HepG2 (cell line): ENCODE measurements around the gene RAC2. TPM values are rescaled to one million over a fixed set of nuclear protein-coding genes. Genes with fewer than 3 reads are reported as not detected.

Experiments
- ASH2L ChIP-seq: fragments of 300-600, 200-600 bp; sonication (generic); IDR thresholded peaks from 2 replicates; pipeline ENCODE4 v1.7.0; 2017; ENCODE audit warnings: low read depth, mild to moderate bottlenecking, moderate library complexity, mixed read lengths, low read length; ENCODE audit not compliant: insufficient read length
- BORCS8-MEF2B ChIP-seq: sonication (generic); formaldehyde crosslinking; IDR thresholded peaks from 2 replicates; pipeline ENCODE4 v1.8.0; 2022; ENCODE audit warnings: mild to moderate bottlenecking, missing genetic modification reagents
- GATAD1 ChIP-seq: IDR thresholded peaks from 2 replicates; pipeline ENCODE4 v1.6.1; 2016; ENCODE audit warnings: missing genetic modification reagents, missing compliant biosample characterization
- GPBP1L1 ChIP-seq: sonication (generic); formaldehyde crosslinking; IDR thresholded peaks from 2 replicates; pipeline ENCODE4 v1.5.0; 2020; ENCODE audit warnings: mild to moderate bottlenecking, missing genetic modification reagents
- HIVEP1 ChIP-seq: sonication (generic); formaldehyde crosslinking; IDR thresholded peaks from 2 replicates; pipeline ENCODE4 v1.4.0; 2020; ENCODE audit warnings: mild to moderate bottlenecking, missing genetic modification reagents
- HNF4G ChIP-seq, 2 experiments: sonication (generic) in 1 of 2; formaldehyde crosslinking in 1 of 2; IDR thresholded peaks; 2 replicates each; pipeline versions ENCODE4 v1.4.0 to v1.6.1; 2011 to 2020; ENCODE audit warnings: borderline replicate concordance in 2 of 2, low read depth in 2 of 2, mild to moderate bottlenecking in 2 of 2, low read length in 1 of 2, missing genetic modification reagents in 1 of 2, moderate library complexity in 1 of 2
- HOXA3 ChIP-seq: sonication (generic); formaldehyde crosslinking; IDR thresholded peaks from 2 replicates; pipeline ENCODE4 v1.5.0; 2020; ENCODE audit warnings: missing genetic modification reagents
- NKX3-1 ChIP-seq: sonication (generic); formaldehyde crosslinking; IDR thresholded peaks from 2 replicates; pipeline ENCODE4 v1.5.0; 2020; ENCODE audit warnings: missing genetic modification reagents
- ONECUT2 ChIP-seq: sonication (generic); formaldehyde crosslinking; IDR thresholded peaks from 2 replicates; pipeline ENCODE4 v1.4.0; 2020; ENCODE audit warnings: missing genetic modification reagents
- SALL1 ChIP-seq: sonication (generic); formaldehyde crosslinking; IDR thresholded peaks from 2 replicates; pipeline ENCODE4 v1.8.0; 2022; ENCODE audit warnings: mild to moderate bottlenecking, missing genetic modification reagents
- ZBTB25 ChIP-seq: IDR thresholded peaks from 2 replicates; pipeline ENCODE4 v1.6.1; 2018; ENCODE audit warnings: missing genetic modification reagents
- ZBTB49 ChIP-seq: sonication (generic); formaldehyde crosslinking; IDR thresholded peaks from 2 replicates; pipeline ENCODE4 v1.4.0; 2020; ENCODE audit warnings: missing genetic modification reagents, borderline replicate concordance
- ZMYM4 ChIP-seq: sonication (generic); formaldehyde crosslinking; IDR thresholded peaks from 2 replicates; pipeline ENCODE4 v1.8.1; 2023; ENCODE audit warnings: mild to moderate bottlenecking, missing genetic modification reagents
- ZNF264 ChIP-seq: sonication (generic); formaldehyde crosslinking; IDR thresholded peaks from 2 replicates; pipeline ENCODE4 v1.4.0; 2020; ENCODE audit warnings: missing genetic modification reagents
- ZNF317 ChIP-seq: sonication (generic); formaldehyde crosslinking; IDR thresholded peaks from 2 replicates; pipeline ENCODE4 v1.5.0; 2020; ENCODE audit warnings: mild to moderate bottlenecking, missing genetic modification reagents
- ZNF407 ChIP-seq: sonication (generic); formaldehyde crosslinking; IDR thresholded peaks from one replicate; pipeline ENCODE4 v1.5.1; 2020; ENCODE audit warnings: mild to moderate bottlenecking, missing genetic modification reagents; ENCODE audit errors: not compliant biosample characterization
- ZNF660 ChIP-seq: sonication (generic); formaldehyde crosslinking; IDR thresholded peaks from 2 replicates; pipeline ENCODE4 v1.5.1; 2020; ENCODE audit warnings: mild to moderate bottlenecking, low read depth, missing genetic modification reagents, borderline replicate concordance
- polyA plus RNA-seq, 8 experiments: library from polyadenylated mRNA; depleted of rRNA in 3 of 8; stranded (reverse) in 7 of 8; unstranded in 1 of 8; fragments of >200 nt; fragmentation: Illumina TruSeq in 4 of 8; extraction: Trizol in 4 of 8; gene quantifications; 2 replicates each; pipeline versions ENCODE4 v1.2.1 to v1.2.3, GENCODE V29; 2011 to 2016; ENCODE audit warnings: low read depth in 4 of 8, missing spikeins in 1 of 8, mixed read lengths in 1 of 8; ENCODE audit not compliant: insufficient read depth in 1 of 8
- total RNA-seq, 5 experiments: library from RNA; depleted of rRNA; stranded (reverse); fragments of >200 nt; fragmentation: Illumina TruSeq; extraction: Trizol; gene quantifications; 2 replicates each; pipeline ENCODE4 v1.2.3, GENCODE V29; 2016; ENCODE audit warnings: low read depth in 1 of 5

RAC2 gene
- total and polyA plus RNA-seq, 2 of the 13 experiments (the other 11 are each of a cell fraction or from before 2014, with no cell fraction given) = 0.73 TPM; not detected in 1

- no peak for TF ChIP-seq ZNF407
- peak; percentile 13; the same call in 1 of the 2 replicates for TF ChIP-seq ZBTB49 (CRISPR knock-in tag)
- peak; percentile 66; the same call in 1 of the 2 replicates for TF ChIP-seq HIVEP1 (CRISPR knock-in tag)
- TF ChIP-seq ASH2L = peak; percentile 62
- TF ChIP-seq SALL1 (CRISPR knock-in tag) = peak; percentile 50
- TF ChIP-seq BORCS8-MEF2B (CRISPR knock-in tag) = no peak
- TF ChIP-seq GPBP1L1 (CRISPR knock-in tag) = no peak
- 0 out of 2 replicates have a peak, but pooled peaks have one; percentile 9 for TF ChIP-seq HOXA3 (CRISPR knock-in tag)
- TF ChIP-seq ONECUT2 (CRISPR knock-in tag) = no peak
- no peak; the same call in 1 of the 2 replicates for TF ChIP-seq ZNF317
- peak; percentile 37; the same call in 1 of the 2 replicates for TF ChIP-seq ZBTB25 (CRISPR knock-in tag)
- TF ChIP-seq NKX3-1 (CRISPR knock-in tag) = 0 out of 2 replicates have a peak, but pooled peaks have one; percentile 2
- TF ChIP-seq HNF4G (IDR thresholded peaks at IDR 0.05; ENCODE audit: borderline replicate concordance, low read depth, low read length) = peak; percentile 17; the same call in 1 of the 2 replicates
- peak; percentile 11; the same call in 1 of the 2 replicates for TF ChIP-seq HNF4G (CRISPR knock-in tag; IDR thresholded peaks at IDR 0.05; ENCODE audit: borderline replicate concordance, low read depth)
- no peak for TF ChIP-seq ZNF264 (CRISPR knock-in tag)
- no peak for TF ChIP-seq ZNF660
- TF ChIP-seq ZMYM4 (CRISPR knock-in tag) = 0 out of 2 replicates have a peak, but pooled peaks have one; percentile 10
- TF ChIP-seq GATAD1 (CRISPR knock-in tag) = no peak
Observed at GRCh38 chr22:37199760-37200108, 44.3 kb downstream of the RAC2 start (continued).
